ENCODE measurements around the gene SEMA7A.

GRCh38 chr15:74386496-74387140 lies 47.1 kb downstream of the SEMA7A start:
- TF ChIP-seq, protein P1, sequence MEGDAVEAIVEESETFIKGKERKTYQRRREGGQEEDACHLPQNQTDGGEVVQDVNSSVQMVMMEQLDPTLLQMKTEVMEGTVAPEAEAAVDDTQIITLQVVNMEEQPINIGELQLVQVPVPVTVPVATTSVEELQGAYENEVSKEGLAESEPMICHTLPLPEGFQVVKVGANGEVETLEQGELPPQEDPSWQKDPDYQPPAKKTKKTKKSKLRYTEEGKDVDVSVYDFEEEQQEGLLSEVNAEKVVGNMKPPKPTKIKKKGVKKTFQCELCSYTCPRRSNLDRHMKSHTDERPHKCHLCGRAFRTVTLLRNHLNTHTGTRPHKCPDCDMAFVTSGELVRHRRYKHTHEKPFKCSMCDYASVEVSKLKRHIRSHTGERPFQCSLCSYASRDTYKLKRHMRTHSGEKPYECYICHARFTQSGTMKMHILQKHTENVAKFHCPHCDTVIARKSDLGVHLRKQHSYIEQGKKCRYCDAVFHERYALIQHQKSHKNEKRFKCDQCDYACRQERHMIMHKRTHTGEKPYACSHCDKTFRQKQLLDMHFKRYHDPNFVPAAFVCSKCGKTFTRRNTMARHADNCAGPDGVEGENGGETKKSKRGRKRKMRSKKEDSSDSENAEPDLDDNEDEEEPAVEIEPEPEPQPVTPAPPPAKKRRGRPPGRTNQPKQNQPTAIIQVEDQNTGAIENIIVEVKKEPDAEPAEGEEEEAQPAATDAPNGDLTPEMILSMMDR (conservative IDR thresholded peaks at IDR 0.05): no peak
- no peak for TF ChIP-seq ZFX (IDR thresholded peaks at IDR 0.05)

Measured in C4-2B (cell line).